ENCODE data around the gene IPP.

Gene IPP

DNA sequence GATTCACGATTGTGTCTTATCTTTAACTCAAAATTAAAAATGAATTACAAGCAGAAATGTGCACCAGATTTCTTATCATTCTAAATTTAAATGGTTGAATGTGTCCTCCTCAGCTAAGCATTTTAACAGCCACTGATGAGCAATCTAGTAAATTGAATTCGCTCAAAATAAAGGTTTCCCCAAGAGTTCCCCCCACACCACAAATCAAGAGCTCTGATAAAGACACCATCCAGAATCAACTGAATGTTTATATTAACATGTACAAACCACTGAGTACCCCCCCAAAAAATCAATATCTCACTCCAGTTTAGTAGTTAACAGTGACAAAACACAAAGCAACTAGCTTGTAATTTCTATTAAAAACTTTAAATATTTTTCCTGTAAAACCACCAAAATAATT, 66.1 kb downstream of the IPP start:
- TF ChIP-seq, protein P1, sequence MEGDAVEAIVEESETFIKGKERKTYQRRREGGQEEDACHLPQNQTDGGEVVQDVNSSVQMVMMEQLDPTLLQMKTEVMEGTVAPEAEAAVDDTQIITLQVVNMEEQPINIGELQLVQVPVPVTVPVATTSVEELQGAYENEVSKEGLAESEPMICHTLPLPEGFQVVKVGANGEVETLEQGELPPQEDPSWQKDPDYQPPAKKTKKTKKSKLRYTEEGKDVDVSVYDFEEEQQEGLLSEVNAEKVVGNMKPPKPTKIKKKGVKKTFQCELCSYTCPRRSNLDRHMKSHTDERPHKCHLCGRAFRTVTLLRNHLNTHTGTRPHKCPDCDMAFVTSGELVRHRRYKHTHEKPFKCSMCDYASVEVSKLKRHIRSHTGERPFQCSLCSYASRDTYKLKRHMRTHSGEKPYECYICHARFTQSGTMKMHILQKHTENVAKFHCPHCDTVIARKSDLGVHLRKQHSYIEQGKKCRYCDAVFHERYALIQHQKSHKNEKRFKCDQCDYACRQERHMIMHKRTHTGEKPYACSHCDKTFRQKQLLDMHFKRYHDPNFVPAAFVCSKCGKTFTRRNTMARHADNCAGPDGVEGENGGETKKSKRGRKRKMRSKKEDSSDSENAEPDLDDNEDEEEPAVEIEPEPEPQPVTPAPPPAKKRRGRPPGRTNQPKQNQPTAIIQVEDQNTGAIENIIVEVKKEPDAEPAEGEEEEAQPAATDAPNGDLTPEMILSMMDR (IDR thresholded peaks at IDR 0.05), result no peak

DNA sequence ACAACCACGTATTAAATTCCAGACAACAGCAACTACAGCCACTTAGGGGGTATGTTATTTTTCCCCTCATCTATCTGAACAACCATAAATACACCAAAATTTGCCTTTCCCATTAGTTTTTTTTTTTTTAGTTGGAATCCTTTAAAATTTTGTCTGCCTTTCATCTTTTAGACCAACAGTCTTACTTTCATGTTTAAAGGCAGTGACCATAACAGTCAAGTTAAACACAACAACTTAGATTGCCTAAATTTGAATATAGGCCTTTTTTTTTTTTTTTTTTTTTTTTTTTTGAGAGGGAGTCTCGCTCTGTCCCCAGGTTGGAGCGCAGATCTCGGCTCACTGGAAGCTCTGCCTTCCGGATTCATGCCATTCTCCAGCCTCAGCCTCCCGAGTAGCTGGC, 67.5 kb downstream of the IPP start:
- TF ChIP-seq, protein P1 (IDR thresholded peaks at IDR 0.05), result no peak

DNA sequence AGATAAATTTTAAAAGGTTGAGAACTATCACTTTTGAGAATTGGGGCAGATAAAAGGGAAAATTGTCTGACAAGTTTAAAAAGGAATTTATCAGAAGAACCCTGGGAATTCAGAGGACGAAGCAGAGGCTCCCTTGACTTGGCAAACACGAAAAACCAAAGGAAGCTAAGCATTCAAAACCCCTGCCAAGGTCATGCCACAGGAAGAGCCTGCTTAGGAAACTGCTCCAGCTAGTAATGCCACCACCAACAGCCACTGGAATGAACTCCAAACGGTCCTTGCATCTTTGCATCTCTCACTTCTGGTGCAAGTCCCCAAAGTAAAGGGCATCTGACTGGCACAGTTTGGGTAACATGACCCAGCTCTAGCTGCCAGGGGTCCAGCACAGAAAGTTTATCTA, 71.3 kb downstream of the IPP start:
- TF ChIP-seq, protein P1 (IDR thresholded peaks at IDR 0.05), result no peak

DNA sequence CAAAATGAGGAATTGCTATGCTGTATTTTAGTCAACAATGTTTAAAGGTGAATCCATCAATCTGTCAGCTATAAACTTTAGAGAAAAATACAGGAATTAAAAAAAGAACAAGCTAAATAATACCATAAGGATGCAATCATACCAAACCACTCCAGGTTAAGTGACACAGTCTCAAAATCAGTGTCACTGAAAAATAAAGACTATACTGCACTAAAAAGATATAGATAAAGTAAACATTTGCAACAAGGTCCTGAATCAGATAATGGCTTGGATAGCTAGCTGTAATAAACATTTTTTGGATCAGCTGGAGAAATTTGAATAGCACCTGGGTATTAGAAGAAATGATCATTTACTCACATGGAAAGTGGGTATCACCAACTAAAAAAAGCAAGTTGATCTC, 72.0 kb downstream of the IPP start:
- TF ChIP-seq, protein P1 (IDR thresholded peaks at IDR 0.05), result no peak

DNA sequence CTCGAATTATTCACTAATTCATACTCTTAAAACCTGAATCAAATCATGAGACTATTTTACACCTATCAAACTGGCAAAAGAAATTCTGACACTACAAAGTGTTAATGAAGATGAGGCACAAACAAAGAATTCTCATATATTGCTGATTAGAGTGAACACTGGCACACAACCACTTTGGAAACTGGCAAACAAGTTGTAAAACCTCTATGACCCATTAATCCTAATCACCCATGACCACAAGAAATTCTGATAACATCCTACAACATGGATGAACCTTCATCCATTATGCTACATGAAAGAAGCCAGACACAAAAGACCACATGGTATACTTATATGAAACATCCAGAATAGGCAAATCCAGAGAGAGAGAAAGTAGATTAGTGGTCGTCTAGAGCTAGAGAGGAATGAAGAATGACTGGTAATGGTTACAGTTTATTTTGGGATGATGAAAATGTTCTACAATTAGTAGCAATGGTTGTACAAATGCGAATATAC, 72.7 kb downstream of the IPP start:
- TF ChIP-seq, protein P1 (IDR thresholded peaks at IDR 0.05), result no peak

DNA sequence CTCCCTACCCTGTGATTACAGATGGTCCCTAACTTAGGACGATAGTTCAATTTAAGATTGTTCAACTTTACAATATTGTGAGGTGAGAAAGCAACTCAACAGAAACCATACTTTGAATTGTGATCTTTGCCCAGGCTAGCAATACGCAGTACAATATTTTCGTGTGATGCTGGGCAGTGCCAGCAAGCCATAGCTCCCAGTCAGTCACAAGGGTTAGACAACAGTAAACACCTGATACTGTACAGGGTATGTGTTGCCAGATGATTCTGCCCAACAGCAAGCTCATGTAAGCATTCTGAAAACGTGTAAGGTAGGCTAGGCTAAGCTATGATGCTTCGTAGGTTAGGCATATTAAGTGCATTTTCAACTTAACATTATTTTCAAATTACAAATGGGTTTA, 76.0 kb downstream of the IPP start:
- TF ChIP-seq, protein P1 (IDR thresholded peaks at IDR 0.05), result no peak

DNA sequence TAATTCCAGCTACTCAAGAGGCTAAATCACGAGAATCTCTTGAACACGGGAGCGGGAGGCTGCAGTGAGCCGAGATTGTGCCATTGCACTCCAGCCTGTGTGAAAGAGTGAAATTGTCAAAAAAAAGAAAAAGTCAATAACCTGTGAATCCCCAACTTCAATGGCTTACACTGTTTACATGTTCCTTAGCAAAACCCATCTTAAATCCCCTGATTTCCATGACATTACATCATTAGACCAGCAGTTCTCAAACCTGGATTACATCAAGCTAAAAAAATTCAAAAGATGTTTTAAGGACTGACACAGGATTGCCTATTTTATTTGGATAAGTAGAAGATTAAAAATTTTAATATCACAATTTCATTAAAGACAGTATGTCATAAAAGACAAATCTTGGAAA, 76.5 kb downstream of the IPP start:
- TF ChIP-seq, protein P1 (IDR thresholded peaks at IDR 0.05), result no peak
